Liver (tissue), 9 donors: Measurements from ENCODE around the gene DNAJC12. TPM values are rescaled to one million over a fixed set of nuclear protein-coding genes. Genes with fewer than 3 reads are reported as not detected.

Experiments
- DNase-seq: peaks from one replicate; pipeline ENCODE4 v3.0.0-alpha.2; 2017; ENCODE audit warnings: low spot score
- H3K27ac ChIP-seq, 2 donors: one replicate each; pipeline ENCODE4 v1.7.0; 2013; ENCODE audit warnings: inconsistent platforms in 2 of 2, low read length in 2 of 2, control low read depth in 1 of 2, low read depth in 1 of 2, mild to moderate bottlenecking in 1 of 2
- H3K27me3 ChIP-seq, 4 donors: one replicate each; pipeline versions ENCODE4 v1.6.1 to v1.7.0; 2013; ENCODE audit warnings: low read length in 3 of 4, inconsistent platforms in 1 of 4, mild to moderate bottlenecking in 1 of 4, moderate library complexity in 1 of 4; ENCODE audit not compliant: control insufficient read depth in 4 of 4, insufficient read depth in 4 of 4
- H3K36me3 ChIP-seq, 4 donors: one replicate each; pipeline versions ENCODE4 v1.6.1 to v1.7.0; 2013; ENCODE audit warnings: low read length in 3 of 4, mild to moderate bottlenecking in 3 of 4, low read depth in 1 of 4, moderate library complexity in 1 of 4; ENCODE audit not compliant: control insufficient read depth in 4 of 4, insufficient read depth in 3 of 4
- H3K4me1 ChIP-seq, 4 donors: one replicate each; pipeline versions ENCODE4 v1.6.1 to v1.7.0; 2013; ENCODE audit warnings: low read length in 3 of 4, mild to moderate bottlenecking in 3 of 4, moderate library complexity in 1 of 4; ENCODE audit not compliant: control insufficient read depth in 4 of 4, insufficient read depth in 4 of 4
- H3K4me3 ChIP-seq, 3 donors: one replicate each; pipeline versions ENCODE4 v1.6.1 to v1.7.0; 2013; ENCODE audit warnings: low read length in 3 of 3, control low read depth in 1 of 3, low read depth in 1 of 3, mild to moderate bottlenecking in 1 of 3
- H3K9ac ChIP-seq, 2 donors: one replicate each; pipeline ENCODE4 v1.7.0; 2013; ENCODE audit warnings: low read length in 2 of 2, mild to moderate bottlenecking in 2 of 2, moderate library complexity in 2 of 2, control low read depth in 1 of 2, low read depth in 1 of 2
- H3K9me3 ChIP-seq, 4 donors: one replicate each; pipeline versions ENCODE4 v1.6.1 to v1.7.0; 2013; ENCODE audit warnings: low read length in 3 of 4; ENCODE audit not compliant: control insufficient read depth in 4 of 4
- EGR1 ChIP-seq, 2 donors: IDR thresholded peaks; 2 replicates each; pipeline ENCODE4 v1.6.1; 2016 to 2018; ENCODE audit warnings: antibody characterized with exemption in 2 of 2, low read depth in 2 of 2
- FOXA1 ChIP-seq: IDR thresholded peaks from 2 replicates; pipeline ENCODE4 v1.6.1; 2016; ENCODE audit warnings: antibody characterized with exemption
- FOXA2 ChIP-seq: IDR thresholded peaks from 2 replicates; pipeline ENCODE4 v1.6.1; 2016; ENCODE audit warnings: antibody characterized with exemption
- HNF4A ChIP-seq, 2 donors: conservative IDR thresholded peaks; 2 replicates each; pipeline ENCODE4 v1.6.1; 2016; ENCODE audit warnings: antibody characterized with exemption in 2 of 2, mild to moderate bottlenecking in 2 of 2
- HNF4G ChIP-seq: IDR thresholded peaks from 2 replicates; pipeline ENCODE4 v1.6.1; 2016; ENCODE audit warnings: antibody characterized with exemption
- JUND ChIP-seq, 2 donors: IDR thresholded peaks; 2 replicates each; pipeline ENCODE4 v1.6.1; 2016; ENCODE audit warnings: antibody characterized with exemption in 2 of 2
- NR2F2 ChIP-seq: IDR thresholded peaks from 2 replicates; pipeline ENCODE4 v1.6.1; 2016; ENCODE audit warnings: antibody characterized with exemption
- RAD21 ChIP-seq, 2 donors: IDR thresholded peaks; 2 replicates each; pipeline ENCODE4 v1.6.1; 2016; ENCODE audit warnings: antibody characterized with exemption in 2 of 2, mild to moderate bottlenecking in 2 of 2
- RXRA ChIP-seq, 2 donors: IDR thresholded peaks; 2 replicates each; pipeline ENCODE4 v1.6.1; 2017 to 2018; ENCODE audit warnings: antibody characterized with exemption in 2 of 2, mild to moderate bottlenecking in 1 of 2
- SP1 ChIP-seq: IDR thresholded peaks from 2 replicates; pipeline ENCODE4 v1.6.1; 2018; ENCODE audit warnings: antibody characterized with exemption, mild to moderate bottlenecking
- YY1 ChIP-seq: IDR thresholded peaks from 2 replicates; pipeline ENCODE4 v1.6.1; 2016; ENCODE audit warnings: antibody characterized with exemption, mild to moderate bottlenecking
- whole genome bisulfite sequencing: extraction: QIAGEN DNeasy Blood & Tissue Kit; methylation state at CpG from one replicate; pipeline ENCODE4 v1.1.7; 2013; 5-methylcytosine and 5-hydroxymethylcytosine counted together
- polyA plus RNA-seq, 2 donors: library from polyadenylated mRNA; stranded (reverse) in 1 of 2; unstranded in 1 of 2; fragments of 200-250 nt in 1 of 2; fragments of >200 nt in 1 of 2; fragmentation: Nextera tagmentation in 1 of 2; extraction: Ambion mirVana in 1 of 2; gene quantifications; one replicate each; pipeline versions ENCODE4 v1.2.1 to v1.2.3, GENCODE V29; 2013 to 2015
- total RNA-seq, 2 donors: library from RNA; depleted of rRNA; stranded (reverse); fragments of >200 nt; gene quantifications; one replicate each; pipeline ENCODE4 v1.2.3, GENCODE V29; 2014
- TF ChIP-seq, protein P1 (sequence below): IDR thresholded peaks from 2 replicates; pipeline ENCODE4 v1.6.1; 2016; ENCODE audit warnings: antibody characterized with exemption, mild to moderate bottlenecking
- TF ChIP-seq, protein P2 (sequence below): fragments of 150-350 bp; IDR thresholded peaks from 2 replicates; pipeline ENCODE4 v1.5.1; 2017; ENCODE audit warnings: improper control_type of control experiment, low read depth, low read length; ENCODE audit not compliant: missing input control
- TF ChIP-seq, protein P3 (sequence below): IDR thresholded peaks from 2 replicates; pipeline ENCODE4 v1.6.1; 2016; ENCODE audit warnings: antibody characterized with exemption
- TF ChIP-seq, protein P4 (sequence below): IDR thresholded peaks from 2 replicates; pipeline ENCODE4 v1.6.1; 2016; ENCODE audit warnings: antibody characterized with exemption
- TF ChIP-seq, protein P5 (sequence below): IDR thresholded peaks from 2 replicates; pipeline ENCODE4 v1.6.1; 2016; ENCODE audit warnings: antibody characterized with exemption
- donor health status: healthy.
- donor health status: healthy.
- donor health status: healthy.
- donor health status: healthy.
- donor health status: healthy.

The DNAJC12 gene
- total and polyA plus RNA-seq, 4 donors, result 16.4 to 51.3 (median 32.8) TPM

DNA sequence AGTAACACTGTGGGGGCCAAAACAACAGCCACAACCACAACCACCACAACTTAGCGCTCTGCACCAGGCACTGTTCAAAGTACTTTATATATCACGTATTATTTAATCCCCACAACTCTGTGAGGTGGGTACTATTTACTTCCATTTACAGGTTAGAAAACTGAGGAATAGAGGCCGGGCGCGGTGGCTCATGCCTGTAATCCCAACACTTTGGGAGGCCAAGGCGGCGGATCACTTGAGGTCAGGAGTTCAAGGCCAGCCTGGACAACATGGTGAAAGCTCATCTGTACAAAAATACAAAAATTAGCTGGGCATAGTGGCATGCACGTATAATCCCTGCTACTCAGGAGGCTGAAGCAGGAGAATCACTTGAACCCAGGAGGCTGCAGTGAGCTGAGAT, 3.6 kb downstream of the DNAJC12 start:
- Histone ChIP-seq H3K27ac (no peak overlapping the region), H3K4me1 (peaks cover 0 to 7% (median 2%) of the 10 kb centered on the region in 4 donors)
- WGBS, result 95% methylated on average over 8 of the region's 8 CpGs

DNA sequence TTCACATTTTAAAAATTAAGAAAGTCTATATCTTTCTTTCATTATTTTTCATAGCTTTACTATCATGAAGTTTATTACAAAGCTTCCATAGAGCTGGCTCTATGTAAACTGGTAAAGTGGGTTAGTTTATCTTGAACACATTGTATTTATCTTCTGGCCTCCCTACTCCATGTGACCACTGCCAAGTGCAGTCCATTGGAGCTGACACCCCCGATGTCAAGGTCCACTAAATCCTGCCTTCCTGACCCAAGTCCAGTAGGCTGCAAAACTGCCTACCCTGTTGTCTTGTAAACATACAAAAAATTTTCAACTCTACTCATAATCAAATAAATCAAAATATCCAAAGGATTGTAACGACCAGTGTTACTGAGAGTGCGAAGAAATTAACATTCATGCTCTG, 10.2 kb downstream of the DNAJC12 start:
- 39% methylated on average over 3 of the region's 3 CpGs for WGBS
- H3K27me3 ChIP-seq, result no peaks in the 10 kb centered on the region
- no peaks in the 10 kb centered on the region for H3K36me3 ChIP-seq
- H3K4me1 ChIP-seq, result peaks cover 0 to 10% (median 3%) of the 10 kb centered on the region in 4 donors
- H3K27ac ChIP-seq, result peak overlapping the region; percentile 17 to 78
- H3K9ac ChIP-seq, result peak overlapping the region in 1 of 2 donors; percentile 85
- no peaks in the 10 kb centered on the region for H3K9me3 ChIP-seq
- DNase-seq, result no peak
- peak overlapping the region in 2 of 3 donors; percentile 8 to 60 for H3K4me3 ChIP-seq
- TF ChIP-seq NR2F2 (peak; percentile 51), JUND (IDR thresholded peaks at IDR 0.05) (peak; percentile 49 to 79), HNF4G (peak; percentile 100), RXRA (IDR thresholded peaks at IDR 0.05) (peak; percentile 79 to 87), FOXA1 (peak; percentile 59), SP1 (peak; percentile 90), YY1 (peak; percentile 78)
- TF ChIP-seq, protein P1, sequence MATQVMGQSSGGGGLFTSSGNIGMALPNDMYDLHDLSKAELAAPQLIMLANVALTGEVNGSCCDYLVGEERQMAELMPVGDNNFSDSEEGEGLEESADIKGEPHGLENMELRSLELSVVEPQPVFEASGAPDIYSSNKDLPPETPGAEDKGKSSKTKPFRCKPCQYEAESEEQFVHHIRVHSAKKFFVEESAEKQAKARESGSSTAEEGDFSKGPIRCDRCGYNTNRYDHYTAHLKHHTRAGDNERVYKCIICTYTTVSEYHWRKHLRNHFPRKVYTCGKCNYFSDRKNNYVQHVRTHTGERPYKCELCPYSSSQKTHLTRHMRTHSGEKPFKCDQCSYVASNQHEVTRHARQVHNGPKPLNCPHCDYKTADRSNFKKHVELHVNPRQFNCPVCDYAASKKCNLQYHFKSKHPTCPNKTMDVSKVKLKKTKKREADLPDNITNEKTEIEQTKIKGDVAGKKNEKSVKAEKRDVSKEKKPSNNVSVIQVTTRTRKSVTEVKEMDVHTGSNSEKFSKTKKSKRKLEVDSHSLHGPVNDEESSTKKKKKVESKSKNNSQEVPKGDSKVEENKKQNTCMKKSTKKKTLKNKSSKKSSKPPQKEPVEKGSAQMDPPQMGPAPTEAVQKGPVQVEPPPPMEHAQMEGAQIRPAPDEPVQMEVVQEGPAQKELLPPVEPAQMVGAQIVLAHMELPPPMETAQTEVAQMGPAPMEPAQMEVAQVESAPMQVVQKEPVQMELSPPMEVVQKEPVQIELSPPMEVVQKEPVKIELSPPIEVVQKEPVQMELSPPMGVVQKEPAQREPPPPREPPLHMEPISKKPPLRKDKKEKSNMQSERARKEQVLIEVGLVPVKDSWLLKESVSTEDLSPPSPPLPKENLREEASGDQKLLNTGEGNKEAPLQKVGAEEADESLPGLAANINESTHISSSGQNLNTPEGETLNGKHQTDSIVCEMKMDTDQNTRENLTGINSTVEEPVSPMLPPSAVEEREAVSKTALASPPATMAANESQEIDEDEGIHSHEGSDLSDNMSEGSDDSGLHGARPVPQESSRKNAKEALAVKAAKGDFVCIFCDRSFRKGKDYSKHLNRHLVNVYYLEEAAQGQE, result peak; percentile 66
- TF ChIP-seq, protein P2, sequence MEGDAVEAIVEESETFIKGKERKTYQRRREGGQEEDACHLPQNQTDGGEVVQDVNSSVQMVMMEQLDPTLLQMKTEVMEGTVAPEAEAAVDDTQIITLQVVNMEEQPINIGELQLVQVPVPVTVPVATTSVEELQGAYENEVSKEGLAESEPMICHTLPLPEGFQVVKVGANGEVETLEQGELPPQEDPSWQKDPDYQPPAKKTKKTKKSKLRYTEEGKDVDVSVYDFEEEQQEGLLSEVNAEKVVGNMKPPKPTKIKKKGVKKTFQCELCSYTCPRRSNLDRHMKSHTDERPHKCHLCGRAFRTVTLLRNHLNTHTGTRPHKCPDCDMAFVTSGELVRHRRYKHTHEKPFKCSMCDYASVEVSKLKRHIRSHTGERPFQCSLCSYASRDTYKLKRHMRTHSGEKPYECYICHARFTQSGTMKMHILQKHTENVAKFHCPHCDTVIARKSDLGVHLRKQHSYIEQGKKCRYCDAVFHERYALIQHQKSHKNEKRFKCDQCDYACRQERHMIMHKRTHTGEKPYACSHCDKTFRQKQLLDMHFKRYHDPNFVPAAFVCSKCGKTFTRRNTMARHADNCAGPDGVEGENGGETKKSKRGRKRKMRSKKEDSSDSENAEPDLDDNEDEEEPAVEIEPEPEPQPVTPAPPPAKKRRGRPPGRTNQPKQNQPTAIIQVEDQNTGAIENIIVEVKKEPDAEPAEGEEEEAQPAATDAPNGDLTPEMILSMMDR, result no peak
- TF ChIP-seq, protein P3, sequence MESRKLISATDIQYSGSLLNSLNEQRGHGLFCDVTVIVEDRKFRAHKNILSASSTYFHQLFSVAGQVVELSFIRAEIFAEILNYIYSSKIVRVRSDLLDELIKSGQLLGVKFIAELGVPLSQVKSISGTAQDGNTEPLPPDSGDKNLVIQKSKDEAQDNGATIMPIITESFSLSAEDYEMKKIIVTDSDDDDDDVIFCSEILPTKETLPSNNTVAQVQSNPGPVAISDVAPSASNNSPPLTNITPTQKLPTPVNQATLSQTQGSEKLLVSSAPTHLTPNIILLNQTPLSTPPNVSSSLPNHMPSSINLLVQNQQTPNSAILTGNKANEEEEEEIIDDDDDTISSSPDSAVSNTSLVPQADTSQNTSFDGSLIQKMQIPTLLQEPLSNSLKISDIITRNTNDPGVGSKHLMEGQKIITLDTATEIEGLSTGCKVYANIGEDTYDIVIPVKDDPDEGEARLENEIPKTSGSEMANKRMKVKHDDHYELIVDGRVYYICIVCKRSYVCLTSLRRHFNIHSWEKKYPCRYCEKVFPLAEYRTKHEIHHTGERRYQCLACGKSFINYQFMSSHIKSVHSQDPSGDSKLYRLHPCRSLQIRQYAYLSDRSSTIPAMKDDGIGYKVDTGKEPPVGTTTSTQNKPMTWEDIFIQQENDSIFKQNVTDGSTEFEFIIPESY, result peak; percentile 79

More for the DNA sequence above, 3.6 kb downstream of the DNAJC12 start:
- no peaks in the 10 kb centered on the region for H3K9me3 ChIP-seq
- no peak overlapping the region for H3K9ac ChIP-seq
- TF ChIP-seq HNF4G, result no peak
- TF ChIP-seq, protein P1, result no peak
- TF ChIP-seq, protein P4, sequence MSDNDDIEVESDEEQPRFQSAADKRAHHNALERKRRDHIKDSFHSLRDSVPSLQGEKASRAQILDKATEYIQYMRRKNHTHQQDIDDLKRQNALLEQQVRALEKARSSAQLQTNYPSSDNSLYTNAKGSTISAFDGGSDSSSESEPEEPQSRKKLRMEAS, result no peak
- no peak for TF ChIP-seq RAD21 (IDR thresholded peaks at IDR 0.05)
- TF ChIP-seq, protein P5, sequence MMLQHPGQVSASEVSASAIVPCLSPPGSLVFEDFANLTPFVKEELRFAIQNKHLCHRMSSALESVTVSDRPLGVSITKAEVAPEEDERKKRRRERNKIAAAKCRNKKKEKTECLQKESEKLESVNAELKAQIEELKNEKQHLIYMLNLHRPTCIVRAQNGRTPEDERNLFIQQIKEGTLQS, result no peak
- no peak for TF ChIP-seq NR2F2
- TF ChIP-seq RXRA (IDR thresholded peaks at IDR 0.05), result no peak
- no peak for TF ChIP-seq FOXA2
- TF ChIP-seq YY1, result no peak
- no peak for TF ChIP-seq EGR1 (IDR thresholded peaks at IDR 0.05; ENCODE audit: low read depth in 2 of 2)
- TF ChIP-seq HNF4A (conservative IDR thresholded peaks at IDR 0.05), result no peak
- no peak for TF ChIP-seq JUND (IDR thresholded peaks at IDR 0.05)
- TF ChIP-seq, protein P3, result no peak
- no peak for TF ChIP-seq FOXA1
- H3K4me3 ChIP-seq, result no peak overlapping the region
- no peak for DNase-seq
- H3K36me3 ChIP-seq, result no peaks in the 10 kb centered on the region
- no peaks in the 10 kb centered on the region for H3K27me3 ChIP-seq
